GM18907 (cell line): Measurements from ENCODE around the gene ACHE.

Experiments used
- ATAC-seq: cut with Tn5 transposase; IDR thresholded peaks from one replicate; pipeline ENCODE4 v1.9.1; 2021; ENCODE audit warnings: mild to moderate bottlenecking, moderate library complexity; ENCODE audit not compliant: unreplicated experiment

ACHE gene

GRCh38 chr7:100885440-100886141 lies 10.1 kb downstream of the ACHE start:
- ATAC-seq: no peak

- ATAC-seq: no peak
Measured at GRCh38 chr7:100884736-100885439, 10.8 kb downstream of the ACHE start.

- no peak for ATAC-seq
Measured at GRCh38 chr7:100882785-100883526, 12.7 kb downstream of the ACHE start.

GRCh38 chr7:100882201-100882600 lies 13.5 kb downstream of the ACHE start:
- no peak for ATAC-seq

GRCh38 chr7:100881136-100881535 lies 14.6 kb downstream of the ACHE start:
- ATAC-seq: no peak

GRCh38 chr7:100880645-100881044 lies 15.0 kb downstream of the ACHE start:
- ATAC-seq: no peak

- no peak for ATAC-seq
Measured at GRCh38 chr7:100879685-100880261, 15.9 kb downstream of the ACHE start.

GRCh38 chr7:100878685-100879084 lies 17.0 kb downstream of the ACHE start:
- no peak for ATAC-seq

- ATAC-seq: no peak
Measured at GRCh38 chr7:100878013-100878412, 17.7 kb downstream of the ACHE start.

GRCh38 chr7:100875356-100875751 lies 20.3 kb downstream of the ACHE start:
- ATAC-seq: peak; percentile 17

- ATAC-seq: peak; percentile 88
Measured at GRCh38 chr7:100874577-100875355, 20.9 kb downstream of the ACHE start, which contains the start of gene SRRT. TSS of gene SRRT (plus strand) at chr7:100875103. CDS start at chr7:100875591, 488 bp downstream.

GRCh38 chr7:100874300-100874576 lies 21.4 kb downstream of the ACHE start:
- ATAC-seq: no peak

GRCh38 chr7:100873599-100874299 lies 21.9 kb downstream of the ACHE start:
- ATAC-seq: no peak

GRCh38 chr7:100867776-100868485 lies 27.8 kb downstream of the ACHE start:
- no peak for ATAC-seq

GRCh38 chr7:100867040-100867775 lies 28.5 kb downstream of the ACHE start, which contains the start of gene TRIP6:
TSS of gene TRIP6 (plus strand) at chr7:100867387. CDS start at chr7:100867498, 111 bp downstream.
- no peak for ATAC-seq

- no peak for ATAC-seq
Measured at GRCh38 chr7:100866729-100867039, 29.0 kb downstream of the ACHE start.

- ATAC-seq: no peak
Measured at GRCh38 chr7:100865938-100866728, 29.6 kb downstream of the ACHE start.

- no peak for ATAC-seq
Measured at GRCh38 chr7:100865372-100865911, 30.2 kb downstream of the ACHE start.
